ENCODE results near the gene NPTN. TPM values are rescaled to one million over a fixed set of nuclear protein-coding genes. Genes with fewer than 3 reads are reported as not detected.

The NPTN gene
- total RNA-seq, 1 experiment from 2014 or later: 164 TPM

GRCh38 chr15:73518876-73519733 is 114.1 kb downstream of the NPTN start:
- DNase-seq: no peak
- H3K9ac ChIP-seq (ENCODE audit: low read length): no peak overlapping the region
- no peak overlapping the region for H2AFZ ChIP-seq (ENCODE audit: low read length)
- no peaks in the 10 kb centered on the region for H3K4me1 ChIP-seq (ENCODE audit: insufficient read depth, low read length)
- BruUV-seq (replicated peaks): no TSS peak
- H3K27me3 ChIP-seq (ENCODE audit: low read length): no peaks in the 10 kb centered on the region
- no peaks in the 10 kb centered on the region for H3F3A ChIP-seq (ENCODE audit: low read length, unreplicated experiment)
- intact Hi-C loops (cut with micrococcal nuclease): no loop called here
- ATAC-seq: no peak
- H3K4me3 ChIP-seq (ENCODE audit: low read length): no peak overlapping the region
- no peaks in the 10 kb centered on the region for H3K9me3 ChIP-seq (ENCODE audit: low read length)
- TF ChIP-seq EZH2phosphoT487 (IDR thresholded peaks at IDR 0.05; ENCODE audit: borderline replicate concordance, low read length) (no peak), EZH2 (IDR thresholded peaks at IDR 0.05; ENCODE audit: low read length, unreplicated experiment) (no peak), CTCF (conservative IDR thresholded peaks at IDR 0.05; ENCODE audit: low read depth, low read length) (no peak)
- no peaks in the 10 kb centered on the region for H4K20me1 ChIP-seq (ENCODE audit: low read length)
- no peaks in the 10 kb centered on the region for H3K79me2 ChIP-seq (ENCODE audit: low read length)
- ChIA-PET POLR2A (ENCODE audit: unreplicated experiment) (interaction anchor here (0.6 kb wide), 1 partner anchor 283 kb away, joined by 3 read pairs; no protein-coding TSS in a partner anchor), CTCF (no interaction called here)
- no peak overlapping the region for H3K4me2 ChIP-seq (ENCODE audit: low read length)
- no peaks in the 10 kb centered on the region for H3K36me3 ChIP-seq (ENCODE audit: low read depth, low read length)
- no peak overlapping the region for H3K27ac ChIP-seq (ENCODE audit: low read length)
- no peaks in the 10 kb centered on the region for H3K9me2 ChIP-seq (replicated peaks; ENCODE audit: low read length)

GRCh38 chr15:73518180-73518862 is 114.9 kb downstream of the NPTN start:
- no TSS peak for BruUV-seq (replicated peaks)
- H3K9me3 ChIP-seq (ENCODE audit: low read length): no peaks in the 10 kb centered on the region
- H3K4me2 ChIP-seq (ENCODE audit: low read length): no peak overlapping the region
- DNase-seq (no peak), ATAC-seq (no peak)
- no peaks in the 10 kb centered on the region for H3K27me3 ChIP-seq (ENCODE audit: low read length)
- CTCF ChIA-PET: no interaction called here
- no peaks in the 10 kb centered on the region for H4K20me1 ChIP-seq (ENCODE audit: low read length)
- TF ChIP-seq EZH2 (IDR thresholded peaks at IDR 0.05; ENCODE audit: low read length, unreplicated experiment): no peak
- TF ChIP-seq CTCF (conservative IDR thresholded peaks at IDR 0.05; ENCODE audit: low read depth, low read length): no peak
- TF ChIP-seq EZH2phosphoT487 (IDR thresholded peaks at IDR 0.05; ENCODE audit: borderline replicate concordance, low read length): no peak
- H3K36me3 ChIP-seq (ENCODE audit: low read depth, low read length): no peaks in the 10 kb centered on the region
- no peaks in the 10 kb centered on the region for H3K4me1 ChIP-seq (ENCODE audit: insufficient read depth, low read length)
- H3F3A ChIP-seq (ENCODE audit: low read length, unreplicated experiment): no peaks in the 10 kb centered on the region
- intact Hi-C loops (cut with micrococcal nuclease): no loop called here
- POLR2A ChIA-PET (ENCODE audit: unreplicated experiment): interaction anchor here (0.6 kb wide), 1 partner anchor 12 kb away, joined by 3 read pairs; no protein-coding TSS in a partner anchor
- no peak overlapping the region for H2AFZ ChIP-seq (ENCODE audit: low read length)
- no peaks in the 10 kb centered on the region for H3K9me2 ChIP-seq (replicated peaks; ENCODE audit: low read length)
- H3K79me2 ChIP-seq (ENCODE audit: low read length): no peaks in the 10 kb centered on the region
- H3K4me3 ChIP-seq (ENCODE audit: low read length): no peak overlapping the region
- no peak overlapping the region for H3K9ac ChIP-seq (ENCODE audit: low read length)
- no peak overlapping the region for H3K27ac ChIP-seq (ENCODE audit: low read length)

Data from PC-3 (cell line).